HepG2 (cell line): ENCODE measurements around the gene TLE5. TPM values are rescaled to one million over a fixed set of nuclear protein-coding genes. Genes with fewer than 3 reads are reported as not detected.
A peak's percentile ranks its signal among the peaks of the same experiment; 100 is the strongest.

ENCODE experiments used
- CEBPB ChIP-seq: IDR thresholded peaks from 2 replicates; pipeline ENCODE4 v1.6.1; 2011; ENCODE audit warnings: low read depth, low read length, improper control_type of control experiment, borderline replicate concordance
- FLYWCH1 ChIP-seq: sonication (generic); formaldehyde crosslinking; IDR thresholded peaks from 2 replicates; pipeline ENCODE4 v1.8.1; 2023; ENCODE audit warnings: mild to moderate bottlenecking, missing genetic modification reagents
- FOXA1 ChIP-seq, 2 experiments: fragments of 450-650 bp in 1 of 2; sonication (generic) in 1 of 2; formaldehyde crosslinking in 1 of 2; IDR thresholded peaks; 2 replicates each; pipeline versions ENCODE4 v1.4.0 to v1.6.1; 2016 to 2020; ENCODE audit warnings: missing genetic modification reagents in 1 of 2
- GFI1 ChIP-seq: sonication (generic); formaldehyde crosslinking; IDR thresholded peaks from 2 replicates; pipeline ENCODE4 v1.5.0; 2020; ENCODE audit warnings: missing genetic modification reagents, mild to moderate bottlenecking, borderline replicate concordance
- JUND ChIP-seq: sonication (generic); formaldehyde crosslinking; IDR thresholded peaks from 2 replicates; pipeline ENCODE4 v1.8.0; 2022; ENCODE audit warnings: mild to moderate bottlenecking, missing genetic modification reagents
- RXRA ChIP-seq: sonication (generic); formaldehyde crosslinking; IDR thresholded peaks from 2 replicates; pipeline ENCODE4 v1.5.1; 2020; ENCODE audit warnings: missing genetic modification reagents
- SMAD3 ChIP-seq: sonication (generic); formaldehyde crosslinking; IDR thresholded peaks from 2 replicates; pipeline ENCODE4 v1.4.0; 2020; ENCODE audit warnings: missing genetic modification reagents
- ZBTB20 ChIP-seq: sonication (generic); formaldehyde crosslinking; IDR thresholded peaks from 2 replicates; pipeline ENCODE4 v1.8.1; 2023; ENCODE audit warnings: missing genetic modification reagents, low read depth, mild to moderate bottlenecking, borderline replicate concordance
- ZNF331 ChIP-seq: sonication (generic); formaldehyde crosslinking; IDR thresholded peaks from 2 replicates; pipeline ENCODE4 v1.4.0; 2020; ENCODE audit warnings: missing genetic modification reagents
- ZNF619 ChIP-seq: sonication (generic); formaldehyde crosslinking; IDR thresholded peaks from 2 replicates; pipeline ENCODE4 v1.4.0; 2020; ENCODE audit warnings: mild to moderate bottlenecking, missing genetic modification reagents
- polyA plus RNA-seq, 8 experiments: library from polyadenylated mRNA; depleted of rRNA in 3 of 8; stranded (reverse) in 7 of 8; unstranded in 1 of 8; fragments of >200 nt; fragmentation: Illumina TruSeq in 4 of 8; extraction: Trizol in 4 of 8; gene quantifications; 2 replicates each; pipeline versions ENCODE4 v1.2.1 to v1.2.3, GENCODE V29; 2011 to 2016; ENCODE audit warnings: low read depth in 4 of 8, missing spikeins in 1 of 8, mixed read lengths in 1 of 8; ENCODE audit not compliant: insufficient read depth in 1 of 8
- total RNA-seq, 5 experiments: library from RNA; depleted of rRNA; stranded (reverse); fragments of >200 nt; fragmentation: Illumina TruSeq; extraction: Trizol; gene quantifications; 2 replicates each; pipeline ENCODE4 v1.2.3, GENCODE V29; 2016; ENCODE audit warnings: low read depth in 1 of 5
- TF ChIP-seq, protein P1 (sequence below): sonication (generic); formaldehyde crosslinking; IDR thresholded peaks from 2 replicates; pipeline ENCODE4 v1.4.0; 2020; ENCODE audit warnings: missing genetic modification reagents, borderline replicate concordance
- TF ChIP-seq, protein P2 (sequence below): sonication (generic); formaldehyde crosslinking; IDR thresholded peaks from 2 replicates; pipeline ENCODE4 v1.4.0; 2020; ENCODE audit warnings: missing genetic modification reagents
- TF ChIP-seq, protein P3 (sequence below): sonication (generic); formaldehyde crosslinking; IDR thresholded peaks from 2 replicates; pipeline ENCODE4 v1.4.0; 2020; ENCODE audit warnings: mild to moderate bottlenecking, missing genetic modification reagents
- TF ChIP-seq, protein P4 (sequence below): sonication (generic); formaldehyde crosslinking; IDR thresholded peaks from 2 replicates; pipeline ENCODE4 v1.8.1; 2023; ENCODE audit warnings: mild to moderate bottlenecking, missing genetic modification reagents
- TF ChIP-seq, protein P5 (sequence below): sonication (generic); formaldehyde crosslinking; IDR thresholded peaks from 2 replicates; pipeline ENCODE4 v1.5.0; 2020; ENCODE audit warnings: mild to moderate bottlenecking, missing genetic modification reagents

Gene TLE5
- total and polyA plus RNA-seq, 2 of the 13 experiments (the other 11 are each of a cell fraction or from before 2014, with no cell fraction given): 62.8 to 189 TPM

DNA sequence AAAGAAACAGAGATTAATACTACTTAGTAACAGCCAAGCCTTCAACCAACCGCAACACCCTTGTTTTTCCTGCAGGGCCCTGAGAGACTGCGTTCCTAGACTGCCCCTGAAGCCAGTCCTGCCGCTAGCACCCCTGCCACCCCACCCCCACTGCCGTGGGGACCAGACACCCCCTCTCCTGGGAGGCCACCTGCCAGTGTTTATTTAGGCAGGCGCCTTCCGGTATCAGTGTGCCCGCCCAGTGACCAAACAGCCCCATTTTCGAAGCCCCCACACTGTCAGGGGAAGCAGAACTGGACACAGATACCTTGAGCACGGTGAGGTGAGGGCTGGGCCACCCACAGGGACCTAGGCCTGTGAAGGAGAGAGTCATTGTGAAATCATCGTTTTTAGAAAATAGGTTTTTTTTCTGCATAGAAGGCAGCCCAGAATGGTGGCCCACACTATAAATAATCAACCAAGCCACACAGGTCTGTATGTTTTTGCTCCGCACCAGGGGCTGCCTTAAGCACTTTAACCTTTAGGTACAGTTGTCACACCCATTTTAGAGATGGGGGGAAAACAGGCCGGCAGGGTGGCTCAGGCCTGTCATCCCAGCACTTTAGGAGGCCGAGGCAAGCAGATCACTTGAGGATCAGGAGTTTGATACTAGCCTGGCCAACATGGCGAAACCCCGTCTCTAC lies 3.5 kb upstream of the TLE5 start (continued):
- TF ChIP-seq, protein P1, sequence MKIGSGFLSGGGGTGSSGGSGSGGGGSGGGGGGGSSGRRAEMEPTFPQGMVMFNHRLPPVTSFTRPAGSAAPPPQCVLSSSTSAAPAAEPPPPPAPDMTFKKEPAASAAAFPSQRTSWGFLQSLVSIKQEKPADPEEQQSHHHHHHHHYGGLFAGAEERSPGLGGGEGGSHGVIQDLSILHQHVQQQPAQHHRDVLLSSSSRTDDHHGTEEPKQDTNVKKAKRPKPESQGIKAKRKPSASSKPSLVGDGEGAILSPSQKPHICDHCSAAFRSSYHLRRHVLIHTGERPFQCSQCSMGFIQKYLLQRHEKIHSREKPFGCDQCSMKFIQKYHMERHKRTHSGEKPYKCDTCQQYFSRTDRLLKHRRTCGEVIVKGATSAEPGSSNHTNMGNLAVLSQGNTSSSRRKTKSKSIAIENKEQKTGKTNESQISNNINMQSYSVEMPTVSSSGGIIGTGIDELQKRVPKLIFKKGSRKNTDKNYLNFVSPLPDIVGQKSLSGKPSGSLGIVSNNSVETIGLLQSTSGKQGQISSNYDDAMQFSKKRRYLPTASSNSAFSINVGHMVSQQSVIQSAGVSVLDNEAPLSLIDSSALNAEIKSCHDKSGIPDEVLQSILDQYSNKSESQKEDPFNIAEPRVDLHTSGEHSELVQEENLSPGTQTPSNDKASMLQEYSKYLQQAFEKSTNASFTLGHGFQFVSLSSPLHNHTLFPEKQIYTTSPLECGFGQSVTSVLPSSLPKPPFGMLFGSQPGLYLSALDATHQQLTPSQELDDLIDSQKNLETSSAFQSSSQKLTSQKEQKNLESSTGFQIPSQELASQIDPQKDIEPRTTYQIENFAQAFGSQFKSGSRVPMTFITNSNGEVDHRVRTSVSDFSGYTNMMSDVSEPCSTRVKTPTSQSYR (CRISPR knock-in tag): peak; percentile 98
- TF ChIP-seq, protein P2, sequence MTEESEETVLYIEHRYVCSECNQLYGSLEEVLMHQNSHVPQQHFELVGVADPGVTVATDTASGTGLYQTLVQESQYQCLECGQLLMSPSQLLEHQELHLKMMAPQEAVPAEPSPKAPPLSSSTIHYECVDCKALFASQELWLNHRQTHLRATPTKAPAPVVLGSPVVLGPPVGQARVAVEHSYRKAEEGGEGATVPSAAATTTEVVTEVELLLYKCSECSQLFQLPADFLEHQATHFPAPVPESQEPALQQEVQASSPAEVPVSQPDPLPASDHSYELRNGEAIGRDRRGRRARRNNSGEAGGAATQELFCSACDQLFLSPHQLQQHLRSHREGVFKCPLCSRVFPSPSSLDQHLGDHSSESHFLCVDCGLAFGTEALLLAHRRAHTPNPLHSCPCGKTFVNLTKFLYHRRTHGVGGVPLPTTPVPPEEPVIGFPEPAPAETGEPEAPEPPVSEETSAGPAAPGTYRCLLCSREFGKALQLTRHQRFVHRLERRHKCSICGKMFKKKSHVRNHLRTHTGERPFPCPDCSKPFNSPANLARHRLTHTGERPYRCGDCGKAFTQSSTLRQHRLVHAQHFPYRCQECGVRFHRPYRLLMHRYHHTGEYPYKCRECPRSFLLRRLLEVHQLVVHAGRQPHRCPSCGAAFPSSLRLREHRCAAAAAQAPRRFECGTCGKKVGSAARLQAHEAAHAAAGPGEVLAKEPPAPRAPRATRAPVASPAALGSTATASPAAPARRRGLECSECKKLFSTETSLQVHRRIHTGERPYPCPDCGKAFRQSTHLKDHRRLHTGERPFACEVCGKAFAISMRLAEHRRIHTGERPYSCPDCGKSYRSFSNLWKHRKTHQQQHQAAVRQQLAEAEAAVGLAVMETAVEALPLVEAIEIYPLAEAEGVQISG: peak; percentile 78
- TF ChIP-seq ZNF331 (CRISPR knock-in tag): peak; percentile 60; the same call in 1 of the 2 replicates
- TF ChIP-seq FLYWCH1 (CRISPR knock-in tag): no peak
- TF ChIP-seq, protein P3, sequence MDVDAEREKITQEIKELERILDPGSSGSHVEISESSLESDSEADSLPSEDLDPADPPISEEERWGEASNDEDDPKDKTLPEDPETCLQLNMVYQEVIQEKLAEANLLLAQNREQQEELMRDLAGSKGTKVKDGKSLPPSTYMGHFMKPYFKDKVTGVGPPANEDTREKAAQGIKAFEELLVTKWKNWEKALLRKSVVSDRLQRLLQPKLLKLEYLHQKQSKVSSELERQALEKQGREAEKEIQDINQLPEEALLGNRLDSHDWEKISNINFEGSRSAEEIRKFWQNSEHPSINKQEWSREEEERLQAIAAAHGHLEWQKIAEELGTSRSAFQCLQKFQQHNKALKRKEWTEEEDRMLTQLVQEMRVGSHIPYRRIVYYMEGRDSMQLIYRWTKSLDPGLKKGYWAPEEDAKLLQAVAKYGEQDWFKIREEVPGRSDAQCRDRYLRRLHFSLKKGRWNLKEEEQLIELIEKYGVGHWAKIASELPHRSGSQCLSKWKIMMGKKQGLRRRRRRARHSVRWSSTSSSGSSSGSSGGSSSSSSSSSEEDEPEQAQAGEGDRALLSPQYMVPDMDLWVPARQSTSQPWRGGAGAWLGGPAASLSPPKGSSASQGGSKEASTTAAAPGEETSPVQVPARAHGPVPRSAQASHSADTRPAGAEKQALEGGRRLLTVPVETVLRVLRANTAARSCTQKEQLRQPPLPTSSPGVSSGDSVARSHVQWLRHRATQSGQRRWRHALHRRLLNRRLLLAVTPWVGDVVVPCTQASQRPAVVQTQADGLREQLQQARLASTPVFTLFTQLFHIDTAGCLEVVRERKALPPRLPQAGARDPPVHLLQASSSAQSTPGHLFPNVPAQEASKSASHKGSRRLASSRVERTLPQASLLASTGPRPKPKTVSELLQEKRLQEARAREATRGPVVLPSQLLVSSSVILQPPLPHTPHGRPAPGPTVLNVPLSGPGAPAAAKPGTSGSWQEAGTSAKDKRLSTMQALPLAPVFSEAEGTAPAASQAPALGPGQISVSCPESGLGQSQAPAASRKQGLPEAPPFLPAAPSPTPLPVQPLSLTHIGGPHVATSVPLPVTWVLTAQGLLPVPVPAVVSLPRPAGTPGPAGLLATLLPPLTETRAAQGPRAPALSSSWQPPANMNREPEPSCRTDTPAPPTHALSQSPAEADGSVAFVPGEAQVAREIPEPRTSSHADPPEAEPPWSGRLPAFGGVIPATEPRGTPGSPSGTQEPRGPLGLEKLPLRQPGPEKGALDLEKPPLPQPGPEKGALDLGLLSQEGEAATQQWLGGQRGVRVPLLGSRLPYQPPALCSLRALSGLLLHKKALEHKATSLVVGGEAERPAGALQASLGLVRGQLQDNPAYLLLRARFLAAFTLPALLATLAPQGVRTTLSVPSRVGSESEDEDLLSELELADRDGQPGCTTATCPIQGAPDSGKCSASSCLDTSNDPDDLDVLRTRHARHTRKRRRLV (CRISPR knock-in tag): 0 out of 2 replicates have a peak, but pooled peaks have one; percentile 48
- TF ChIP-seq ZNF619 (CRISPR knock-in tag): 0 out of 2 replicates have a peak, but pooled peaks have one; percentile 62
- TF ChIP-seq, protein P4, sequence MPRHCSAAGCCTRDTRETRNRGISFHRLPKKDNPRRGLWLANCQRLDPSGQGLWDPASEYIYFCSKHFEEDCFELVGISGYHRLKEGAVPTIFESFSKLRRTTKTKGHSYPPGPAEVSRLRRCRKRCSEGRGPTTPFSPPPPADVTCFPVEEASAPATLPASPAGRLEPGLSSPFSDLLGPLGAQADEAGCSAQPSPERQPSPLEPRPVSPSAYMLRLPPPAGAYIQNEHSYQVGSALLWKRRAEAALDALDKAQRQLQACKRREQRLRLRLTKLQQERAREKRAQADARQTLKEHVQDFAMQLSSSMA (CRISPR knock-in tag): 0 out of 2 replicates have a peak, but pooled peaks have one; percentile 41
- TF ChIP-seq, protein P5, sequence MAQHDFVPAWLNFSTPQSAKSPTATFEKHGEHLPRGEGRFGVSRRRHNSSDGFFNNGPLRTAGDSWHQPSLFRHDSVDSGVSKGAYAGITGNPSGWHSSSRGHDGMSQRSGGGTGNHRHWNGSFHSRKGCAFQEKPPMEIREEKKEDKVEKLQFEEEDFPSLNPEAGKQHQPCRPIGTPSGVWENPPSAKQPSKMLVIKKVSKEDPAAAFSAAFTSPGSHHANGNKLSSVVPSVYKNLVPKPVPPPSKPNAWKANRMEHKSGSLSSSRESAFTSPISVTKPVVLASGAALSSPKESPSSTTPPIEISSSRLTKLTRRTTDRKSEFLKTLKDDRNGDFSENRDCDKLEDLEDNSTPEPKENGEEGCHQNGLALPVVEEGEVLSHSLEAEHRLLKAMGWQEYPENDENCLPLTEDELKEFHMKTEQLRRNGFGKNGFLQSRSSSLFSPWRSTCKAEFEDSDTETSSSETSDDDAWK (CRISPR knock-in tag): no peak
- TF ChIP-seq SMAD3 (CRISPR knock-in tag): no peak
- TF ChIP-seq FOXA1 (IDR thresholded peaks at IDR 0.05): no peak
- TF ChIP-seq FOXA1 (CRISPR knock-in tag; IDR thresholded peaks at IDR 0.05): peak; percentile 93
- TF ChIP-seq GFI1: peak; percentile 46; the same call in 1 of the 2 replicates
- TF ChIP-seq ZBTB20 (CRISPR knock-in tag): peak; percentile 61; the same call in 1 of the 2 replicates
- 0 out of 2 replicates have a peak, but pooled peaks have one; percentile 14 for TF ChIP-seq JUND (CRISPR knock-in tag)
- peak; percentile 42 for TF ChIP-seq RXRA (CRISPR knock-in tag)
- TF ChIP-seq CEBPB: peak; percentile 47
